Measurements from ENCODE around the gene DPP3.

DPP3 gene

GRCh38 chr11:66498506-66498905 lies 18.3 kb downstream of the DPP3 start:
- Histone ChIP-seq H3K36me3 (replicated peaks; ENCODE audit: insufficient read depth, low read length) (no peaks in the 10 kb centered on the region), H3K9ac (ENCODE audit: low read length) (no peak overlapping the region), H3K27me3 (replicated peaks; ENCODE audit: insufficient read depth, low read length) (no peaks in the 10 kb centered on the region), H4K20me1 (ENCODE audit: insufficient read depth, low read length) (no peaks in the 10 kb centered on the region), H3K4me3 (ENCODE audit: low read length) (no peak overlapping the region), H3K4me1 (ENCODE audit: low read length) (no peaks in the 10 kb centered on the region), H3K4me2 (ENCODE audit: low read depth, low read length) (no peak overlapping the region), H3K27ac (ENCODE audit: low read length) (no peak overlapping the region), H2AFZ (ENCODE audit: low read length) (no peak overlapping the region), H3F3A (ENCODE audit: insufficient read depth, low read length) (no peaks in the 10 kb centered on the region), H3K9me2 (replicated peaks; ENCODE audit: insufficient read depth, low read length) (no peaks in the 10 kb centered on the region), H3K9me3 (replicated peaks; ENCODE audit: insufficient read depth, low read length) (no peaks in the 10 kb centered on the region), H3K79me2 (ENCODE audit: low read length) (no peaks in the 10 kb centered on the region)
- TF ChIP-seq CTCF (IDR thresholded peaks at IDR 0.05; ENCODE audit: low read length), result no peak
- TF ChIP-seq EZH2phosphoT487 (IDR thresholded peaks at IDR 0.05; ENCODE audit: low read length), result no peak
- no peak for TF ChIP-seq EZH2 (optimal IDR thresholded peaks at IDR 0.05; ENCODE audit: low read depth, low read length)
- DNase-seq, result no peak

- no peak for TF ChIP-seq CTCF (IDR thresholded peaks at IDR 0.05; ENCODE audit: low read length)
- TF ChIP-seq EZH2 (optimal IDR thresholded peaks at IDR 0.05; ENCODE audit: low read depth, low read length), result no peak
- no peak for TF ChIP-seq EZH2phosphoT487 (IDR thresholded peaks at IDR 0.05; ENCODE audit: low read length)
- H3K4me1 ChIP-seq (ENCODE audit: low read length), result no peaks in the 10 kb centered on the region
- no peaks in the 10 kb centered on the region; the same call in 1 of the 2 replicates for H3K36me3 ChIP-seq (replicated peaks; ENCODE audit: insufficient read depth, low read length)
- H3F3A ChIP-seq (ENCODE audit: insufficient read depth, low read length), result no peaks in the 10 kb centered on the region
- no peaks in the 10 kb centered on the region for H3K79me2 ChIP-seq (ENCODE audit: low read length)
- no peak overlapping the region for H3K4me2 ChIP-seq (ENCODE audit: low read depth, low read length)
- H3K9me3 ChIP-seq (replicated peaks; ENCODE audit: insufficient read depth, low read length), result no peaks in the 10 kb centered on the region
- H3K9ac ChIP-seq (ENCODE audit: low read length), result no peak overlapping the region
- no peaks in the 10 kb centered on the region for H3K9me2 ChIP-seq (replicated peaks; ENCODE audit: insufficient read depth, low read length)
- H3K27ac ChIP-seq (ENCODE audit: low read length), result no peak overlapping the region
- no peaks in the 10 kb centered on the region for H4K20me1 ChIP-seq (ENCODE audit: insufficient read depth, low read length)
- no peak overlapping the region for H3K4me3 ChIP-seq (ENCODE audit: low read length)
- no peak overlapping the region for H2AFZ ChIP-seq (ENCODE audit: low read length)
- DNase-seq, result no peak
- H3K27me3 ChIP-seq (replicated peaks; ENCODE audit: insufficient read depth, low read length), result no peaks in the 10 kb centered on the region
Measured at GRCh38 chr11:66505276-66505816, 25.1 kb downstream of the DPP3 start.

- Histone ChIP-seq H3K9me3 (replicated peaks; ENCODE audit: insufficient read depth, low read length) (no peaks in the 10 kb centered on the region), H3K4me2 (ENCODE audit: low read depth, low read length) (no peak overlapping the region), H3K9me2 (replicated peaks; ENCODE audit: insufficient read depth, low read length) (no peaks in the 10 kb centered on the region), H3K4me3 (ENCODE audit: low read length) (no peak overlapping the region), H3K36me3 (replicated peaks; ENCODE audit: insufficient read depth, low read length) (no peaks in the 10 kb centered on the region; the same call in 1 of the 2 replicates), H2AFZ (ENCODE audit: low read length) (no peak overlapping the region), H4K20me1 (ENCODE audit: insufficient read depth, low read length) (no peaks in the 10 kb centered on the region), H3K79me2 (ENCODE audit: low read length) (peaks cover 13% of the 10 kb centered on the region), H3K9ac (ENCODE audit: low read length) (no peak overlapping the region), H3K27ac (ENCODE audit: low read length) (no peak overlapping the region), H3K4me1 (ENCODE audit: low read length) (peaks cover 4% of the 10 kb centered on the region; the same call in 1 of the 2 replicates), H3K27me3 (replicated peaks; ENCODE audit: insufficient read depth, low read length) (no peaks in the 10 kb centered on the region), H3F3A (ENCODE audit: insufficient read depth, low read length) (no peaks in the 10 kb centered on the region)
- DNase-seq, result no peak
- TF ChIP-seq EZH2 (optimal IDR thresholded peaks at IDR 0.05; ENCODE audit: low read depth, low read length) (no peak), EZH2phosphoT487 (IDR thresholded peaks at IDR 0.05; ENCODE audit: low read length) (no peak), CTCF (IDR thresholded peaks at IDR 0.05; ENCODE audit: low read length) (no peak)
Measured at GRCh38 chr11:66509131-66509561, 28.9 kb downstream of the DPP3 start.
